K562 (cell line): Measurements from ENCODE around the gene SPATS2L. TPM values are rescaled to one million over a fixed set of nuclear protein-coding genes. Genes with fewer than 3 reads are reported as not detected.

ENCODE experiments used
- ATAC-seq: fragments of 200-7000 bp; cut with Tn5 transposase; 3 replicates; pipeline ENCODE4 v1.9.1; 2020; ENCODE audit warnings: moderate library complexity
- BruUV-seq: library from RNA; stranded (reverse); fragments of 400-500 nt; replicated peaks from 2 replicates; lab custom pipeline; 2021; lab: Mats Ljungman, UMichigan
- CTCF ChIA-PET: fragments of 300-600 bp; formaldehyde crosslinking; extraction: SDS; loops from one replicate; lab custom pipeline; 2021; ENCODE audit warnings: low intra/inter-chr PET ratio; lab: Yijun Ruan, JAX
- POLR2A ChIA-PET: fragments of 300-600, 350-650 bp; sonication (Branson Sonifier 250); formaldehyde crosslinking; extraction: SDS; loops from one replicate; lab custom pipeline; 2021; ENCODE audit warnings: antibody characterized with exemption, inconsistent platforms; lab: Yijun Ruan, JAX
- DNase-seq, 4 experiments: peaks; one replicate each; pipeline versions ENCODE4 v3.0.0 to v3.0.0-alpha.2; 2011 to 2018; ENCODE audit warnings: low spot score in 3 of 4, mixed read lengths in 3 of 4; ENCODE audit errors: extremely low read depth in 1 of 4
- FAIRE-seq: peaks from 2 replicates; lab custom pipeline; 2011; peaks lifted over from hg19 to GRCh38; lab: Jason Lieb, UNC
- H2AFZ ChIP-seq: 2 replicates; pipeline ENCODE4 v1.6.0; 2011; ENCODE audit warnings: low read depth, low read length, control low read depth, inconsistent platforms
- H3K27ac ChIP-seq: fragments of 200-600 bp; 3 replicates; pipeline ENCODE4 v1.8.0; 2011; ENCODE audit warnings: low read depth, mild to moderate bottlenecking, control low read depth, inconsistent platforms, low read length, moderate library complexity, mixed read lengths; ENCODE audit errors: extremely low read depth
- H3K27me3 ChIP-seq, 2 experiments: fragments of 300-600 bp in 1 of 2; 2 replicates in 1 of 2; 3 replicates in 1 of 2; pipeline versions ENCODE4 v1.6.0 to v1.8.0; 2011; ENCODE audit warnings: inconsistent platforms in 2 of 2, low read length in 2 of 2, mild to moderate bottlenecking in 1 of 2, mixed read lengths in 1 of 2, moderate library complexity in 1 of 2; ENCODE audit not compliant: control insufficient read depth in 2 of 2, insufficient read depth in 2 of 2
- H3K36me3 ChIP-seq: fragments of 300-600 bp; 3 replicates; pipeline ENCODE4 v1.8.0; 2011; ENCODE audit warnings: mild to moderate bottlenecking, low read length, inconsistent platforms; ENCODE audit not compliant: control insufficient read depth, insufficient read depth
- H3K4me1 ChIP-seq, 2 experiments: fragments of 200-600 bp in 1 of 2; replicated peaks in 1 of 2; 2 replicates in 1 of 2; 3 replicates in 1 of 2; pipeline versions ENCODE4 v1.5.1 to v1.8.0; 2011; ENCODE audit warnings: inconsistent platforms in 2 of 2, low read length in 2 of 2, mild to moderate bottlenecking in 1 of 2, mixed read lengths in 1 of 2, moderate library complexity in 1 of 2; ENCODE audit not compliant: control insufficient read depth in 2 of 2, insufficient read depth in 2 of 2
- H3K4me2 ChIP-seq: 2 replicates; pipeline ENCODE4 v1.6.1; 2011; ENCODE audit warnings: low read length, control low read depth, inconsistent platforms, mixed read lengths; ENCODE audit not compliant: insufficient read depth
- H3K4me3 ChIP-seq: fragments of 200-600 bp; sonication (generic), shearing (Covaris generic); 2 replicates; pipeline ENCODE4 v1.5.1; 2016; ENCODE audit warnings: control low read depth, inconsistent platforms
- H3K79me2 ChIP-seq: fragments of 200-600 bp; 3 replicates; pipeline ENCODE4 v1.8.0; 2011; ENCODE audit warnings: low read length, inconsistent platforms; ENCODE audit not compliant: control insufficient read depth, insufficient read depth
- H3K9ac ChIP-seq, 2 experiments: 2 replicates each; pipeline versions ENCODE4 v1.6.0 to v1.6.1; 2011; ENCODE audit warnings: low read depth in 2 of 2, low read length in 2 of 2, control low read depth in 1 of 2, inconsistent platforms in 1 of 2, mild to moderate bottlenecking in 1 of 2, mixed read lengths in 1 of 2; ENCODE audit not compliant: insufficient read depth in 1 of 2
- H3K9me1 ChIP-seq: one replicate; pipeline ENCODE4 v1.6.0; 2011; ENCODE audit warnings: inconsistent platforms, mild to moderate bottlenecking, low read length, moderate library complexity; ENCODE audit not compliant: control insufficient read depth, insufficient read depth
- H3K9me3 ChIP-seq: replicated peaks from 2 replicates; pipeline ENCODE4 v1.5.1; 2011; ENCODE audit warnings: low read depth, low read length, inconsistent platforms; ENCODE audit not compliant: control insufficient read depth, insufficient read depth
- H4K20me1 ChIP-seq: replicated peaks from 2 replicates; pipeline ENCODE4 v1.6.1; 2011; ENCODE audit warnings: low read length, inconsistent platforms, mixed read lengths; ENCODE audit not compliant: control insufficient read depth, insufficient read depth
- CEBPB ChIP-seq: fragments of 450-650 bp; IDR thresholded peaks from 2 replicates; pipeline ENCODE4 v1.6.1; 2016; ENCODE audit warnings: missing genetic modification characterization, missing compliant biosample characterization
- CEBPG ChIP-seq, 3 experiments: fragments of 200-800 bp in 1 of 3; sonication (Bioruptor generic) in 1 of 3; sonication (generic) in 1 of 3; formaldehyde crosslinking in 1 of 3; IDR thresholded peaks in 2 of 3; conservative IDR thresholded peaks in 1 of 3; 2 replicates each; pipeline versions ENCODE4 v1.6.1 to v1.8.0; 2016 to 2022; ENCODE audit warnings: missing compliant biosample characterization in 2 of 3, missing genetic modification characterization in 2 of 3, mild to moderate bottlenecking in 1 of 3, missing genetic modification reagents in 1 of 3
- DEAF1 ChIP-seq: fragments of 450-650 bp; formaldehyde crosslinking; IDR thresholded peaks from 2 replicates; pipeline ENCODE4 v1.4.0; 2020; ENCODE audit warnings: mild to moderate bottlenecking, moderate library complexity
- MAFF ChIP-seq: IDR thresholded peaks from 2 replicates; pipeline ENCODE4 v1.6.1; 2012; ENCODE audit warnings: low read length, improper control_type of control experiment
- NBN ChIP-seq: fragments of 450-650 bp; IDR thresholded peaks from 2 replicates; pipeline ENCODE4 v1.6.1; 2016; ENCODE audit warnings: low read depth, mild to moderate bottlenecking
- POU5F1 ChIP-seq: fragments of 150-350 bp; IDR thresholded peaks from 2 replicates; pipeline ENCODE4 v1.6.1; 2014; ENCODE audit warnings: borderline replicate concordance, low read length, low read depth, mild to moderate bottlenecking; ENCODE audit not compliant: partially characterized antibody
- TCF7 ChIP-seq: sonication (generic); IDR thresholded peaks from 2 replicates; pipeline ENCODE4 v1.6.1; 2016; ENCODE audit warnings: antibody characterized with exemption, borderline replicate concordance
- ZFP30 ChIP-seq: fragments of 250-450 bp; sonication (Bioruptor Pico); IDR thresholded peaks from 2 replicates; pipeline ENCODE4 v1.8.0; 2022; ENCODE audit warnings: moderate library complexity, mild to moderate bottlenecking, inconsistent platforms, borderline replicate concordance
- ZHX1 ChIP-seq: fragments of 150-350 bp; conservative IDR thresholded peaks from 2 replicates; pipeline ENCODE4 v1.6.1; 2014; ENCODE audit warnings: low read length
- ZNF644 ChIP-seq: fragments of 200-800 bp; sonication (Bioruptor generic); IDR thresholded peaks from 2 replicates; pipeline ENCODE4 v1.6.1; 2016; ENCODE audit warnings: low read depth, missing genetic modification characterization, missing compliant biosample characterization
- WGBS: fragments of 100-300 bp; shearing (Covaris generic); methylation state at CpG from one replicate; pipeline ENCODE4 v1.1.6; 2016; ENCODE audit warnings: low coverage, mixed read lengths; ENCODE audit not compliant: insufficient coverage; ENCODE audit errors: missing lambda C conversion rate; 5-methylcytosine and 5-hydroxymethylcytosine counted together
- in situ Hi-C: fragments of 300-500 bp; cut with MboI; formaldehyde crosslinking; loops from 4 replicates; pipeline ENCODE4 v1.15.0; 2018; ENCODE audit warnings: inconsistent platforms, mixed read lengths
- intact Hi-C: fragments of 100-400 bp; cut with micrococcal nuclease; formaldehyde crosslinking; loops from 2 replicates; pipeline ENCODE4 v1.14.2; 2022
- polyA plus RNA-seq, 8 experiments: library from polyadenylated mRNA; depleted of rRNA in 4 of 8; stranded (reverse) in 5 of 8; unstranded in 3 of 8; fragments of >200 nt; fragmentation: Nextera tagmentation in 2 of 8; fragmentation: Illumina TruSeq in 1 of 8; extraction: Ambion mirVana in 2 of 8; extraction: Trizol in 1 of 8; gene quantifications; 2 replicates each; pipeline versions ENCODE4 v1.2.1 to v1.2.3, GENCODE V29; 2011 to 2014; ENCODE audit warnings: inconsistent platforms in 1 of 8, missing spikeins in 1 of 8
- total RNA-seq, 7 experiments: library from RNA; depleted of rRNA in 6 of 7; stranded (reverse); fragments of >200 nt in 6 of 7; fragmentation: Illumina TruSeq in 2 of 7; extraction: Trizol in 2 of 7; gene quantifications; 2 replicates each; pipeline versions ENCODE4 v1.2.1 to v1.2.3, GENCODE V29; 2011 to 2021; ENCODE audit warnings: low replicate concordance in 1 of 7

Gene SPATS2L
- total and polyA plus RNA-seq, 9 of the 15 experiments (the other 6 are each of a cell fraction or from before 2014, with no cell fraction given), result 11.3 to 41.5 (median 24.9) TPM

GRCh38 chr2:200494048-200494447 is 187.6 kb downstream of the SPATS2L start:
- ChIA-PET POLR2A (interaction anchor here (0.8 kb wide), 1 partner anchor 540 kb away, joined by 3 read pairs; no protein-coding TSS in a partner anchor), CTCF (no interaction called here)
- FAIRE-seq, result no peak

More at GRCh38 chr2:200494048-200494447, 187.6 kb downstream of the SPATS2L start:
- Histone ChIP-seq H4K20me1 (no peaks in the 10 kb centered on the region), H3K4me2 (no peak overlapping the region), H3K79me2 (no peaks in the 10 kb centered on the region), H3K9me1 (no peaks in the 10 kb centered on the region), H3K4me1 (no peaks in the 10 kb centered on the region; a peak in 2 of 5 replicates), H3K4me3 (no peak overlapping the region), H3K9me3 (peaks cover 2% of the 10 kb centered on the region; the same call in 1 of the 2 replicates), H3K9ac (no peak overlapping the region), H3K27ac (no peak overlapping the region), H3K27me3 (no peaks in the 10 kb centered on the region), H3K36me3 (peaks cover 4% of the 10 kb centered on the region; the same call in 2 of the 3 replicates), H2AFZ (no peak overlapping the region)
- no peak for DNase-seq
- TF ChIP-seq TCF7 (no peak), ZHX1 (no peak), ZFP30 (no peak), POU5F1 (no peak), NBN (no peak), CEBPG (CRISPR knock-in tag; IDR thresholded peaks at IDR 0.05) (no peak), CEBPG (tag; conservative IDR thresholded peaks at IDR 0.05 in 1 of 2, IDR thresholded peaks at IDR 0.05 in 1 of 2) (peak in 1 of 2 experiments; percentile 51; a peak in 2 of 4 replicates), DEAF1 (no peak), CEBPB (tag) (0 out of 2 replicates have a peak, but pooled peaks have one; percentile 12), MAFF (no peak), ZNF644 (no peak)
- in situ Hi-C loops (no loop called here), intact Hi-C loops (no loop called here)
- WGBS, result 74% methylated on average over 2 of the region's 2 CpGs
- ATAC-seq, result no peak
- BruUV-seq, result no TSS peak
